Measurements from ENCODE around the gene C20orf144. TPM values are rescaled to one million over a fixed set of nuclear protein-coding genes. Genes with fewer than 3 reads are reported as not detected.

The C20orf144 gene
- total and polyA plus RNA-seq, 9 of the 15 experiments (the other 6 are each of a cell fraction or from before 2014, with no cell fraction given) = 0.04 to 0.23 (median 0.11) TPM; not detected in 2

DNA sequence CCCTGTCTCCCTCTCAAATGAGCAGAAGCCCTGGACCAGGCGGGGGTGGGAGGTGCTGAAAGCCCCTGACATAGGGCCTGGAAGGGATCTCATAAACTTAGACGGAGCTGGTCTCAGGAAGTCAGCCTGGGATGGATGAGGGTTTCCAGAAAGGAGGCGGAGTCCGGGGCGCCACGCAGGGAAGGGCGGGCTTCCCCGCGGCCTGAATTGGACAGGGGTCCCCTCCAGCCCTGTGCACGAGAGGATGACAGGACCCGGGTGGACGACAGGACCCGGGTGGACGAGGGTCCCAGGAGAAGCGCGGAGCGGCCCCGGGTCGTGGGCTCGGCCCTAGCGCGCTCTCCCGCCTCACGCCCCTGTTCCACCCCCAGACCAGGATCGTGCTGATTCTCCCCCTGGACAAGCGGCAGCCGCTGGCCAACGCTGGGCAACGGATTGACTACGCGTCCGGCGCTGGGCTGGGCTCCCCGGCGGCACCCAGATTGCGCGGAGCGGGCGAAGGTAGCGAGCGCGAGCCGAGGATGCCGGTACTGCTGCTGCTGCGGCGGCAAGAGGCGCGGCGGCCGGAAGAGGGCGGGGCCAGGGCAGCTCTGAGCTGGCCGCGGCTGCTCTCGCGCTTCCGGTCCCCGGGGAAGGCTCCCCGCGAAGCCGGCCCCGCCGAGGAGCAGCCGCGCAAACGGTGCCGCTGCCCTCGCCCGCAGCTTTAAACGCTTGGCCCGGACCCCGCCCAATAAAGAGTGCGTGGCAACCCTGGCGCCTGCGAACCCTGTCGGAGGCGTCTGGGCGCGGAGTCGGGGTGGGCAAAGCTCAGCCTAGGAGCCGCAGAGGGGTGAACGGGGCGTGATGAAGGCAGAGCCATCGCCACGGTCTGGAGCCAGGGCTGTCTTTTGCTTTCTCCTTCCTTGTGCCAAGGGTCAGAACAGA, 1.3 kb downstream of the C20orf144 start (continued):
- TF ChIP-seq, protein P1, sequence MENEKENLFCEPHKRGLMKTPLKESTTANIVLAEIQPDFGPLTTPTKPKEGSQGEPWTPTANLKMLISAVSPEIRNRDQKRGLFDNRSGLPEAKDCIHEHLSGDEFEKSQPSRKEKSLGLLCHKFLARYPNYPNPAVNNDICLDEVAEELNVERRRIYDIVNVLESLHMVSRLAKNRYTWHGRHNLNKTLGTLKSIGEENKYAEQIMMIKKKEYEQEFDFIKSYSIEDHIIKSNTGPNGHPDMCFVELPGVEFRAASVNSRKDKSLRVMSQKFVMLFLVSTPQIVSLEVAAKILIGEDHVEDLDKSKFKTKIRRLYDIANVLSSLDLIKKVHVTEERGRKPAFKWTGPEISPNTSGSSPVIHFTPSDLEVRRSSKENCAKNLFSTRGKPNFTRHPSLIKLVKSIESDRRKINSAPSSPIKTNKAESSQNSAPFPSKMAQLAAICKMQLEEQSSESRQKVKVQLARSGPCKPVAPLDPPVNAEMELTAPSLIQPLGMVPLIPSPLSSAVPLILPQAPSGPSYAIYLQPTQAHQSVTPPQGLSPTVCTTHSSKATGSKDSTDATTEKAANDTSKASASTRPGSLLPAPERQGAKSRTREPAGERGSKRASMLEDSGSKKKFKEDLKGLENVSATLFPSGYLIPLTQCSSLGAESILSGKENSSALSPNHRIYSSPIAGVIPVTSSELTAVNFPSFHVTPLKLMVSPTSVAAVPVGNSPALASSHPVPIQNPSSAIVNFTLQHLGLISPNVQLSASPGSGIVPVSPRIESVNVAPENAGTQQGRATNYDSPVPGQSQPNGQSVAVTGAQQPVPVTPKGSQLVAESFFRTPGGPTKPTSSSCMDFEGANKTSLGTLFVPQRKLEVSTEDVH (IDR thresholded peaks at IDR 0.05; ENCODE audit: low read depth, partially characterized antibody) = peak; percentile 38
- TF ChIP-seq, protein P2, sequence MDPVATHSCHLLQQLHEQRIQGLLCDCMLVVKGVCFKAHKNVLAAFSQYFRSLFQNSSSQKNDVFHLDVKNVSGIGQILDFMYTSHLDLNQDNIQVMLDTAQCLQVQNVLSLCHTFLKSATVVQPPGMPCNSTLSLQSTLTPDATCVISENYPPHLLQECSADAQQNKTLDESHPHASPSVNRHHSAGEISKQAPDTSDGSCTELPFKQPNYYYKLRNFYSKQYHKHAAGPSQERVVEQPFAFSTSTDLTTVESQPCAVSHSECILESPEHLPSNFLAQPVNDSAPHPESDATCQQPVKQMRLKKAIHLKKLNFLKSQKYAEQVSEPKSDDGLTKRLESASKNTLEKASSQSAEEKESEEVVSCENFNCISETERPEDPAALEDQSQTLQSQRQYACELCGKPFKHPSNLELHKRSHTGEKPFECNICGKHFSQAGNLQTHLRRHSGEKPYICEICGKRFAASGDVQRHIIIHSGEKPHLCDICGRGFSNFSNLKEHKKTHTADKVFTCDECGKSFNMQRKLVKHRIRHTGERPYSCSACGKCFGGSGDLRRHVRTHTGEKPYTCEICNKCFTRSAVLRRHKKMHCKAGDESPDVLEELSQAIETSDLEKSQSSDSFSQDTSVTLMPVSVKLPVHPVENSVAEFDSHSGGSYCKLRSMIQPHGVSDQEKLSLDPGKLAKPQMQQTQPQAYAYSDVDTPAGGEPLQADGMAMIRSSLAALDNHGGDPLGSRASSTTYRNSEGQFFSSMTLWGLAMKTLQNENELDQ (CRISPR knock-in tag; IDR thresholded peaks at IDR 0.05; ENCODE audit: borderline replicate concordance) = no peak
- TF ChIP-seq, protein P3, sequence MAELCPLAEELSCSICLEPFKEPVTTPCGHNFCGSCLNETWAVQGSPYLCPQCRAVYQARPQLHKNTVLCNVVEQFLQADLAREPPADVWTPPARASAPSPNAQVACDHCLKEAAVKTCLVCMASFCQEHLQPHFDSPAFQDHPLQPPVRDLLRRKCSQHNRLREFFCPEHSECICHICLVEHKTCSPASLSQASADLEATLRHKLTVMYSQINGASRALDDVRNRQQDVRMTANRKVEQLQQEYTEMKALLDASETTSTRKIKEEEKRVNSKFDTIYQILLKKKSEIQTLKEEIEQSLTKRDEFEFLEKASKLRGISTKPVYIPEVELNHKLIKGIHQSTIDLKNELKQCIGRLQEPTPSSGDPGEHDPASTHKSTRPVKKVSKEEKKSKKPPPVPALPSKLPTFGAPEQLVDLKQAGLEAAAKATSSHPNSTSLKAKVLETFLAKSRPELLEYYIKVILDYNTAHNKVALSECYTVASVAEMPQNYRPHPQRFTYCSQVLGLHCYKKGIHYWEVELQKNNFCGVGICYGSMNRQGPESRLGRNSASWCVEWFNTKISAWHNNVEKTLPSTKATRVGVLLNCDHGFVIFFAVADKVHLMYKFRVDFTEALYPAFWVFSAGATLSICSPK (IDR thresholded peaks at IDR 0.05; ENCODE audit: borderline replicate concordance) = no peak
- no peak; the same call in 1 of the 2 replicates for TF ChIP-seq ZNF165 (CRISPR knock-in tag; IDR thresholded peaks at IDR 0.05; ENCODE audit: borderline replicate concordance)
- no peak for TF ChIP-seq ZNF699 (CRISPR knock-in tag; IDR thresholded peaks at IDR 0.05; ENCODE audit: insufficient replicate concordance)
- TF ChIP-seq TRIM24 (IDR thresholded peaks at IDR 0.05) = peak in 1 of 2 experiments; percentile 76; a peak in 2 of 4 replicates
- no peak for TF ChIP-seq MIER1 (IDR thresholded peaks at IDR 0.05; ENCODE audit: low read depth)
- no peak for TF ChIP-seq MCM7 (IDR thresholded peaks at IDR 0.05)
- TF ChIP-seq MEF2A (IDR thresholded peaks at IDR 0.05; ENCODE audit: control insufficient read depth, low read depth, low read length) = no peak
- no peak for TF ChIP-seq FOXP1 (CRISPR knock-in tag; IDR thresholded peaks at IDR 0.05)
- no peak for TF ChIP-seq CEBPB (tag; IDR thresholded peaks at IDR 0.05)
- TF ChIP-seq STAG1 (CRISPR knock-in tag; IDR thresholded peaks at IDR 0.05; ENCODE audit: borderline replicate concordance) = no peak; the same call in none of the 2 replicates
- TF ChIP-seq, protein P4, sequence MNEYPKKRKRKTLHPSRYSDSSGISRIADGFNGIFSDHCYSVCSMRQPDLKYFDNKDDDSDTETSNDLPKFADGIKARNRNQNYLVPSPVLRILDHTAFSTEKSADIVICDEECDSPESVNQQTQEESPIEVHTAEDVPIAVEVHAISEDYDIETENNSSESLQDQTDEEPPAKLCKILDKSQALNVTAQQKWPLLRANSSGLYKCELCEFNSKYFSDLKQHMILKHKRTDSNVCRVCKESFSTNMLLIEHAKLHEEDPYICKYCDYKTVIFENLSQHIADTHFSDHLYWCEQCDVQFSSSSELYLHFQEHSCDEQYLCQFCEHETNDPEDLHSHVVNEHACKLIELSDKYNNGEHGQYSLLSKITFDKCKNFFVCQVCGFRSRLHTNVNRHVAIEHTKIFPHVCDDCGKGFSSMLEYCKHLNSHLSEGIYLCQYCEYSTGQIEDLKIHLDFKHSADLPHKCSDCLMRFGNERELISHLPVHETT (CRISPR knock-in tag; conservative IDR thresholded peaks at IDR 0.05 in 1 of 2, IDR thresholded peaks at IDR 0.05 in 1 of 2) = peak in 1 of 2 experiments; percentile 84; a peak in 2 of 4 replicates
- TF ChIP-seq, protein P5, sequence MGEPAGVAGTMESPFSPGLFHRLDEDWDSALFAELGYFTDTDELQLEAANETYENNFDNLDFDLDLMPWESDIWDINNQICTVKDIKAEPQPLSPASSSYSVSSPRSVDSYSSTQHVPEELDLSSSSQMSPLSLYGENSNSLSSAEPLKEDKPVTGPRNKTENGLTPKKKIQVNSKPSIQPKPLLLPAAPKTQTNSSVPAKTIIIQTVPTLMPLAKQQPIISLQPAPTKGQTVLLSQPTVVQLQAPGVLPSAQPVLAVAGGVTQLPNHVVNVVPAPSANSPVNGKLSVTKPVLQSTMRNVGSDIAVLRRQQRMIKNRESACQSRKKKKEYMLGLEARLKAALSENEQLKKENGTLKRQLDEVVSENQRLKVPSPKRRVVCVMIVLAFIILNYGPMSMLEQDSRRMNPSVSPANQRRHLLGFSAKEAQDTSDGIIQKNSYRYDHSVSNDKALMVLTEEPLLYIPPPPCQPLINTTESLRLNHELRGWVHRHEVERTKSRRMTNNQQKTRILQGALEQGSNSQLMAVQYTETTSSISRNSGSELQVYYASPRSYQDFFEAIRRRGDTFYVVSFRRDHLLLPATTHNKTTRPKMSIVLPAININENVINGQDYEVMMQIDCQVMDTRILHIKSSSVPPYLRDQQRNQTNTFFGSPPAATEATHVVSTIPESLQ (CRISPR knock-in tag; IDR thresholded peaks at IDR 0.05) = no peak
- TF ChIP-seq PRMT5 (CRISPR knock-in tag; IDR thresholded peaks at IDR 0.05) = no peak

Data from K562 (cell line).